MM.1S (cell line): ENCODE data around the gene NEK5.
"Not testable (repeated sequence)": the region's sequence is repeated elsewhere in the genome, so short reads cannot be mapped to it uniquely, and the experiment has no call there.

ENCODE experiments used
- DNase-seq: peaks from one replicate; pipeline ENCODE4 v3.0.0-alpha.2; 2015
- H2AFZ ChIP-seq: fragments of 300-600 bp; sonication (generic); 2 replicates; pipeline ENCODE4 v1.6.0; 2016; ENCODE audit warnings: antibody characterized with exemption, low read length
- H3F3A ChIP-seq: fragments of 300-600 bp; sonication (generic); 2 replicates; pipeline ENCODE4 v1.6.1; 2016; ENCODE audit warnings: mild to moderate bottlenecking, antibody characterized with exemption, low read length, moderate library complexity, mixed read lengths; ENCODE audit not compliant: insufficient read depth
- H3K27ac ChIP-seq: fragments of 300-600 bp; sonication (generic); 2 replicates; pipeline ENCODE4 v1.5.1; 2016; ENCODE audit warnings: mild to moderate bottlenecking, low read length
- H3K27me3 ChIP-seq: fragments of 300-600 bp; sonication (generic); replicated peaks from 2 replicates; pipeline ENCODE4 v1.6.0; 2016; ENCODE audit warnings: low read length; ENCODE audit not compliant: insufficient read depth
- H3K36me3 ChIP-seq: fragments of 300-600 bp; sonication (generic); replicated peaks from 2 replicates; pipeline ENCODE4 v1.6.1; 2016; ENCODE audit warnings: mild to moderate bottlenecking, low read length, mixed read lengths; ENCODE audit not compliant: insufficient read depth
- H3K4me1 ChIP-seq: fragments of 300-600 bp; sonication (generic); 2 replicates; pipeline ENCODE4 v1.6.1; 2016; ENCODE audit warnings: low read length, mixed read lengths
- H3K4me2 ChIP-seq: fragments of 300-600 bp; sonication (generic); 2 replicates; pipeline ENCODE4 v1.6.0; 2016; ENCODE audit warnings: low read depth, low read length
- H3K4me3 ChIP-seq: fragments of 300-600 bp; sonication (generic); 2 replicates; pipeline ENCODE4 v1.5.1; 2016; ENCODE audit warnings: low read length, mixed read lengths
- H3K79me2 ChIP-seq: fragments of 300-600 bp; sonication (generic); 2 replicates; pipeline ENCODE4 v1.6.1; 2016; ENCODE audit warnings: mixed run types, low read length, mixed read lengths
- H3K9ac ChIP-seq: fragments of 300-600 bp; sonication (generic); 2 replicates; pipeline ENCODE4 v1.6.1; 2016; ENCODE audit warnings: low read length, mixed read lengths
- H3K9me2 ChIP-seq: fragments of 300-600 bp; sonication (generic); replicated peaks from 2 replicates; pipeline ENCODE4 v1.6.1; 2016; ENCODE audit warnings: mild to moderate bottlenecking, low read length, mixed read lengths; ENCODE audit not compliant: insufficient read depth
- H3K9me3 ChIP-seq: fragments of 300-600 bp; sonication (generic); replicated peaks from 2 replicates; pipeline ENCODE4 v1.6.1; 2016; ENCODE audit warnings: mild to moderate bottlenecking, low read length, mixed read lengths; ENCODE audit not compliant: insufficient read depth
- H4K20me1 ChIP-seq: fragments of 300-600 bp; sonication (generic); 2 replicates; pipeline ENCODE4 v1.6.1; 2016; ENCODE audit warnings: mild to moderate bottlenecking, low read length, moderate library complexity, mixed read lengths; ENCODE audit not compliant: insufficient read depth
- CTCF ChIP-seq: fragments of 300-600 bp; sonication (generic); IDR thresholded peaks from 2 replicates; pipeline ENCODE4 v1.5.1; 2016; ENCODE audit warnings: antibody characterized with exemption, low read length, mixed read lengths
- EZH2 ChIP-seq: fragments of 300-600 bp; sonication (generic); optimal IDR thresholded peaks from 2 replicates; pipeline ENCODE3; 2017; ENCODE audit warnings: low read depth, mild to moderate bottlenecking, antibody characterized with exemption, low read length, mixed read lengths
- EZH2phosphoT487 ChIP-seq: fragments of 300-600 bp; sonication (generic); IDR thresholded peaks from 2 replicates; pipeline ENCODE4 v1.6.1; 2018; ENCODE audit warnings: antibody characterized with exemption, low read length

NEK5 gene

GRCh38 chr13:52128714-52129700 lies at the start of gene NEK5:
NEK5 (minus strand) TSS chr13:52129073; CDS start chr13:52127482, 1,591 bp downstream.
- no peaks in the 10 kb centered on the region for H3K27me3 ChIP-seq
- H3K4me2 ChIP-seq: peak within 1 kb of the TSS; percentile 77
- H3F3A ChIP-seq: no peaks in the 10 kb centered on the region
- H4K20me1 ChIP-seq: no peaks in the 10 kb centered on the region
- no peaks in the 10 kb centered on the region for H3K36me3 ChIP-seq
- H3K79me2 ChIP-seq: no peaks in the 10 kb centered on the region
- TF ChIP-seq CTCF (peak; percentile 45), EZH2phosphoT487 (no peak), EZH2 (no peak)
- peak within 1 kb of the TSS; percentile 48 for H2AFZ ChIP-seq
- no peak within 1 kb of the TSS for H3K27ac ChIP-seq
- H3K4me3 ChIP-seq: peak within 1 kb of the TSS; percentile 67
- peak; percentile 24 for DNase-seq
- no peaks in the 10 kb centered on the region for H3K9me2 ChIP-seq
- no peak within 1 kb of the TSS; the same call in 1 of the 2 replicates for H3K9ac ChIP-seq
- H3K9me3 ChIP-seq: no peaks in the 10 kb centered on the region
- no peaks in the 10 kb centered on the region for H3K4me1 ChIP-seq

GRCh38 chr13:52177276-52177675 lies 48.4 kb upstream of the NEK5 start:
- H3K4me2 ChIP-seq: no peak overlapping the region
- H3K4me1 ChIP-seq: no peaks in the 10 kb centered on the region
- no peak for DNase-seq
- no peaks in the 10 kb centered on the region for H3K79me2 ChIP-seq
- no peaks in the 10 kb centered on the region for H3K9me2 ChIP-seq
- H3K9me3 ChIP-seq: no peaks in the 10 kb centered on the region
- no peaks in the 10 kb centered on the region for H3K36me3 ChIP-seq
- H4K20me1 ChIP-seq: no peaks in the 10 kb centered on the region
- H3K4me3 ChIP-seq: no peak overlapping the region
- H3K9ac ChIP-seq: no peak overlapping the region
- H2AFZ ChIP-seq: no peak overlapping the region
- H3K27ac ChIP-seq: no peak overlapping the region
- TF ChIP-seq CTCF: no peak
- no peak for TF ChIP-seq EZH2phosphoT487
- TF ChIP-seq EZH2: no peak
- no peaks in the 10 kb centered on the region for H3F3A ChIP-seq
- H3K27me3 ChIP-seq: no peaks in the 10 kb centered on the region

GRCh38 chr13:52173970-52174369 lies 45.1 kb upstream of the NEK5 start:
- H3K4me2 ChIP-seq, H3K79me2 ChIP-seq, H3F3A ChIP-seq, H2AFZ ChIP-seq, H3K9me3 ChIP-seq, H3K27ac ChIP-seq, H3K4me3 ChIP-seq, H3K9ac ChIP-seq, H3K4me1 ChIP-seq, H4K20me1 ChIP-seq, H3K9me2 ChIP-seq, DNase-seq, H3K27me3 ChIP-seq, H3K36me3 ChIP-seq: not testable (repeated sequence)

- H3K9ac ChIP-seq: no peak overlapping the region
- no peaks in the 10 kb centered on the region for H3K9me2 ChIP-seq
- no peak for DNase-seq
- no peak overlapping the region for H2AFZ ChIP-seq
- no peaks in the 10 kb centered on the region for H3K27me3 ChIP-seq
- no peaks in the 10 kb centered on the region for H3K36me3 ChIP-seq
- no peaks in the 10 kb centered on the region for H3K4me1 ChIP-seq
- TF ChIP-seq EZH2: no peak
- TF ChIP-seq CTCF: no peak
- no peak for TF ChIP-seq EZH2phosphoT487
- H3K4me3 ChIP-seq: no peak overlapping the region
- no peak overlapping the region for H3K4me2 ChIP-seq
- no peak overlapping the region for H3K27ac ChIP-seq
- no peaks in the 10 kb centered on the region for H3K9me3 ChIP-seq
- no peaks in the 10 kb centered on the region for H3K79me2 ChIP-seq
- H4K20me1 ChIP-seq: no peaks in the 10 kb centered on the region
- no peaks in the 10 kb centered on the region for H3F3A ChIP-seq
Observed at GRCh38 chr13:52173373-52173772, 44.5 kb upstream of the NEK5 start.

GRCh38 chr13:52171686-52172085 lies 42.8 kb upstream of the NEK5 start:
- H3K9ac ChIP-seq, H3K9me3 ChIP-seq, H3K4me2 ChIP-seq, H3K27me3 ChIP-seq, H3K9me2 ChIP-seq, H3K4me1 ChIP-seq, H3K27ac ChIP-seq, H3K4me3 ChIP-seq, H4K20me1 ChIP-seq, DNase-seq, H3F3A ChIP-seq, H2AFZ ChIP-seq, H3K79me2 ChIP-seq, H3K36me3 ChIP-seq: not testable (repeated sequence)
